GM18907 (cell line): ENCODE results near the gene ATXN2.
"Not testable (repeated sequence)": the region's sequence is repeated elsewhere in the genome, so short reads cannot be mapped to it uniquely, and the experiment has no call there.

Experiments used
- ATAC-seq: cut with Tn5 transposase; IDR thresholded peaks from one replicate; pipeline ENCODE4 v1.9.1; 2021; ENCODE audit warnings: mild to moderate bottlenecking, moderate library complexity; ENCODE audit not compliant: unreplicated experiment

The ATXN2 gene

DNA sequence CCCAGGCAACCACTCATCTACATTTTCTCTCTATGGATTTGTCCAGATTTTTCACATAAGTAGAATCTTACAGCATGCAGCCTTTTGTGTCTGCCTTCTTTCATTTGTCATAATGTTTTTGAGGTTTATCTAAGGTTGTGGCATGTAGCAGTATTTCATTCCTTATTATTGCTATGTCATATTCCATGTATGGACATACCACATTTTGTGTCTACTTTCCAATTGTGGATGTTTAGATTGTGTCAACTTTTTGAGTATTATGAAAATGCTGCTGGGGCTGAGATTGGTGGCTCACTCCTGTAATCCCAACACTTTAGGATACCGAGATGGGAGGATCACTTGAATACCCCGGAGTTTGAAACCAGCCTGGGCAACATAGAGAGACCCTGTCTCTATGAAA lies 3.2 kb upstream of the ATXN2 start:
- ATAC-seq: no peak

DNA sequence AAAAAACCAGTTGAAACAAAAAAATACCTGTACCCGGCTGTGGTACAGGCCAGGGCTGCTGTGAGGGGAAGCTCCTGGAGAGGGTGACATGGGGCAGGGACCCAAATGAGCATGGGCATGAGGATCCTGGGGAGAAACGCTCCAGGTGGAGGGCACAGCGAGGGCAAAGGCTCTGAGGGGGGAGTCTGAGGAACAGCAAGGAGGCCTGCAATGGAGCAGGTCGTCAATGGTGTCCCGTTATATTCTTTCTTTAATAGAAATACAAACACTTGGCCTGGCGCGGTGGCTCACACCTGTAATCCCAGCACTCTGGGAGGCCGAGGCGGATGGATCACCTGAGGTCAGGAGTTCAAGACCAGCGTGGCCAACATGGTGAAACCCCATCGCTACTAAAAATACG lies 1.9 kb upstream of the ATXN2 start:
- not testable (repeated sequence) for ATAC-seq

DNA sequence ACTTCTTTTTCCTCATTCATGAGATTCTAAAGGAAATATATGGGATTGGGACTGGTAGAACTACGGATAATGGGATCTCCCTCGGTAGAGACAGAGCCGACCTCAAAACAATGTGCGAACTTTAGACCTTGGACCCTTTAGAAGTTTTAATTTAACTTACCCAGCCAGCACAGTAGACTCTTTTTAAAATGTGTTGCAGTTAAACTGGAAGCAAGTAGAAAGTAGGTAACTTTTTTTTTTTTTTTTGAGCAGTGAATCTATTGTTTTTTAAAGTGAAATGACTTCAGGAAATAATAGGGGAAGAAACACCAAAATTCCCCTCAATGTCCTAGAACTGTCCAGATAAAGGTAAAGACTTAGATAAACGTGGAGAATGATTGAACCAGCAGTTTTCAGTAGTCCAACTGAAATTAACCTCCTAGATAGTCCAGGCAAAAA lies 1.1 kb upstream of the ATXN2 start:
- no peak for ATAC-seq

DNA sequence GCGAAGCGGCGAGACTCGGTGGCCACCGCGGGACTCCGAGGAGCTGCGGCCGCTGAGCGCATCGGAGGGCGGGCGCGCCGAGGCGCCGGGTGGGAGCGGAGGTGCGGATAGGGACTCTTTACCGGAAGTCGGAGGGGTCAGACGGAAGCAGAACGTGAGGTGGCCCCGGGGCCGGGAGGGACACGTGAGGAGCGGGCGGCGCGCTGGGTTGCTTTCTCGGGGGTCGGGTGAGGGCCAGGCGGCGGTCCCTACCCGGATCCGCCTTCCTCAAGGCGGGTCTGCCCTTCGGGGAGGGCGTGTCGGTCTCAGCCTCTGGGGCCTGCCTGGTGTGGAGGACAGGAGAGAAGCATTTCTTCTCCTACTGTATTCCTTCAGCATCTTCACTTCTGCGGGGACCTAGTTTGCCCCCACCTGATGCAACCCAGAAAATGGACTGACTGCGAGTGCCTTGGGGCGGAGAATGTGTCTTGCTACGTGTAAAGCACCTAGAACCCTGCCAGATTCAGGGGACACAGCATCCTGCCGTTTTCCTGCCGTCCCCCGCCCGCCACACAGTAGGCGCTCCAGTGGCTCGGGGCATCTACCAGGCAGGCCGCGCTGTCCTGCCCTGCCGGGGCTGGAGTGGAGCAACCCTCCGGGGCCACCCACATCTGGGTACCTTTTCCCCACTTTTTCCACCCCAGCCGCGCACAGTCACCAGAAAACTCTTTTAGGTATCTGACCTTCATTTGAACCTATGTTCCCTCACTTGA lies 514 bp upstream of the ATXN2 start:
- peak; percentile 74 for ATAC-seq

DNA sequence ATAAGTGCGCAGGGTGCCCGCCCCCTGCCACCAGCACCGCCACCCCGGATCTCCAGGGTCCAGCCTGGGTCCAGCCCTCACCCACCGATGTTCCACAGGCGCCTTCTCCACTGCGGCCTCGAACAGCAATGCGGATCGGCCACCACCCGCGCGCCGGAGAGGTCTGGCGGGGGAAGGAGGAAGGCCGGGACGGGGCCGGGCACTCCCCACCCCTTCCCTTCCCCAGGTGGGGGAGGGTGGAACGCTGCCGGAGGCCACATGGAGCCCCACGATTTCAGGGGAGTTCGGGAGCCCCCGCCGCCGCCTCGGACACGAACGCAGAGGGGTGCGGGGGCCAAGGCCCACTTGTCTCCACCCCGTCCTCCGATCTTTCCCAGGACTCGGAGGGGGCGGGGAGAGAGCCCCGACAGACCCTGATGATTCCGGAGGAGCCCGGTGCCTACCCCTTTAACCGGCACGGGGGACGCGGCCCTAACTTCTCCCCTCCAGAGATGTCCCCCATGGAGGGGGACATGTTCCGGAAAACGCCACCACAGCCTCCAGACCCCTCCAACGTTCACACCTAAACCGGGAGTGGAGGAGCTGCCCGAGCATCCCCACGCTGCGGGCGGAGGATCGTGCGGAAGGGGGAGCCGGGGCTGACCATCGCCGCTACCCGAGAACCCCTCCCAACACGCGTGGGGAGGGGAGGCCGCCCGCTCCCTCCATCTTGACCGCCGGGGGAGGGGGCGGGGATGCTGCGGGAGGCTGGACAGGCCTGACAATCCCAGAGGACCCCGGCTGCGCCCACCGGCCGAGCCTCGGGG lies 1.1 kb downstream of the ATXN2 start:
- peak; percentile 20 for ATAC-seq

DNA sequence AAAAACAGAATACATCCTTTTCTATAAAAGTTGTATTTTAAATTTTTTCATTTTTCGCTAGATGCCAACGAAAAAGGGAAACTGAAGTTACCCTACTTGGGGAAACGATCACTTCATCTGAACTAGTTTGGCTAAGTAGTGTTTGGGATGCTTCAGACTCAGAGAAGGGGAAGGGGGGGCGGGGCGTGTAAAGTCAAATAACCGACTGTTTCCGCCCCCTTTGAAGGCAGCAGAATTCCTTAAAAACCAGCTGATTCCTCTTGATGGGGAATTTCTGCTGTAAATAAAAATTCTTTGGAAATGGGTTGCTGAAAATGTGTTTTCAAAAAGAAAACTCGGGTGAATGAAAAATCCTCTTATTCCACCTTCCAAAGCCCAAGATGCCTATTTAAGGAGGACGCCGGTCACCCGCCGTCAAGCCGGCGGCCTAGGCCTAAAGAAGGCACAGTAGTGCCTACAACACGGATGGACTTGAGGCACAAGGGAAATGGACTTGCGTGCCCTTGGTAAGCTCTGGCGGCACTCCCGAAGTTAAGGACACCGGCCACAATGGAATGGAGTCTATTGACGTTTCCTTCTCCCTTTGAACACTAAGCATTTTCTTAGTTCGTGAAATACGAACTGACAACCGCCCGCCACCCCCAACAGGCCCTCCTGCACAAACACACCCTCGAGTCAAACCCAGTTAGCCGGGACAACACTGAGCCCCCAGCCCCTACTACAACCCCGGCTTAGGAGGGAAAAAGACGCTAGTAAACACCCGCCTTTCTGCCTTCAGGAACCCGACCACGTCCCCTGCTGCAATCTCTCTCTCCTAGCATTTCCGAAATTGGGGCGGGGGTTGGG lies 1.9 kb downstream of the ATXN2 start:
- no peak for ATAC-seq

DNA sequence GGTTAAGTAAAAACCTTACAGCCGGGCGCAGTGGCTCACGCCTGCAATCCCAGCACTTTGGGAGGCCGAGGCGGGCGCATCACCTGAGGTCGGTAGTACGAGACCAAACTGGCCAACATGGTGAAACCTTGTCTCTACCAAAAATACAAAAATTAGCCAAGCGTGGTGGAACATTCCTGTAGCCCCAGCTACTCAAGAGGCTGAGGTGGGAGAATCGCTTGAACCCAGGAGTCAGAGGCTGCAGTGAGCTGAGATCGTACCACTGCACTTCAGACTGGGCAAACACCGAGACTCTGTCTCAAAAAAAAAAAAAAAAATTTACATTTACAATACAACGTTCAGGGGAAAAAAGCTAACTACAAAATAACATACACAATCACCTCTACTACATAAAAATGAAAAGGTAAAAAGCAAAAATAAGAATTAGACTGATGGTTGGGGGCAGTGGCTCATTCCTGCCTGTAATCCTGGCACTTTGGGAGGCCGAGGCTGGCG lies 3.7 kb downstream of the ATXN2 start:
- ATAC-seq: not testable (repeated sequence)

DNA sequence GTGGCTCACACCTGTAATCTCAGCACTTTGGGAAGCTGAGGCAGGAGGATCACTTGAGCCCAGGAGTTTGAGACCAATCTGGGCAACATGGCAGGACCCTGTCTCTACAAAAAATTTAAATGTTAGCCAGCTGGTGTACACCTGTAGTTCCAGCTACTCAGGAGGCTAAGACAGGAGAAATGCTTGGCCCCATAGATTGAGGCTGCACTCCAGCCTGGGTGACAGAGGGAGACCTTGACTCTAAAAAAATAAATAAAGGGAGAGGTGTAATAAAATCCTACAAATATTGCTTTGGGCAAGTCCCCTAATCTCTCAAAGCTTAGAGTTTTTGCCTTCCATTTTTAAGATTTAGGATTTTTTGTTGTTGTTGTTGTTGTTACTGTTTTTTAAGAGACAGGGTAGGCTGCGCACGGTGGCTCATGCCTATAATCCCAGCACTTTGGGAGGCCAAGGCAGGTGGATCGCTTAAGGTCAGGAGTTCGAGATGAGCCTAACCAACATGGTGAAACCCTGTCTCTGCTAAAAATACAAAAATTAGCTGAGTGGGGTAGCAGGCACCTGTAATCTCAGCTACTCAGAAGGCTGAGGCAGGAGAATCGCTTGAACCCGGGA lies 7.6 kb downstream of the ATXN2 start:
- not testable (repeated sequence) for ATAC-seq

DNA sequence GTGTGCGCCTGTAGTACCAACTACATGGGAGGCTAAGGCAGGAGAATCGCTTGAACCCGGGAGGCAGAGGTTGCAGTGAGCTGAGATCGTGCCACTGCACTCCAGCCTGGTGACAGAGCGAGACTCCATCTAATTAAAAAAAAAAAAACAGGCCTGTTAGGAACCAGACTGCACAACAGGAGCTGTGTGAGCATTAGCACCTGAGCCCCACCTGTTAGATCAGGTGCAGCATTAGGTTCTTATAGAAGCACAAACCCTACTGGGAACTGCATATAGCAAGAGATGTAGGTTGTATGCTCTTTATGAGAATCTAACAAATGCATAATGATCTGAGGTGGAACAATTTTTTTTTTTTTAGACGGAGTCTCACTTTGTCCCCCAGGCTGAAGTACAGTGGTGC lies 8.6 kb downstream of the ATXN2 start:
- no peak for ATAC-seq

DNA sequence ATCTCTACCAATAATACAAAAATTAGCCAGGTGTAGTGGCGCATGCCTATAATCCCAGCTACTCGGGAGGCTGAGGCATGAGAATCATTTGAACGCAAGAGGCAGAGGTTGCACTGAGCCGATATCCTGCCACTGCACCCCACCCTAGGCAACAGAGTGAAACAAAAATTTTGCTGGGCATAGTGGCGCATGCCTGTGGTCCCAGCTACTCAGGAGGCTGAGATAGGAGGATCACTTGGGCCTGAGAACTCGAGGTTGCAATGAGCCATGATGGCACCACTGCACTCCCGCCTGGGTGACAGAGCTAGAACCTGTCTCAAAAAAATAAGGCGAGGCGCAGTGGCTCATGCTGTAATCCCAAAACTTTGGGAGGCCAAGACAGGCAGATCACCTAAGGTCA lies 9.5 kb downstream of the ATXN2 start:
- no peak for ATAC-seq

DNA sequence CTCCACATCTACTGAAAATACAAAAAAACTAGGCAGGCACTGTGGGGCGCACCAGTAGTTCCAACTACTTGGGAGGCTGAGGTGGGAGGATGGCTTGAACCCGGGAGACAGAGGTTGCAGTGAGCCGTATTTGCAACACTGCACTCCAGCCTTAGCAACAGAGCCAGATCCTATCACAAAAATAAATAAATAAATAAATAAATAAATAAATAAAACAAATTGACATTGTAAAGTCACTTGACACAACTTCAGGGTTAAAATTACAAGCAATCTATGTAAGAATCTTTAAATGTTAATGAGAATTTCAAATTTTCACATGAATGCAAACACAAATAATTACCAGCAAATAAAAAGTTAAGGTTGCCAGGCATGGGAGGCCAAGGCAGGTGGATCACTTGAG lies 11.1 kb downstream of the ATXN2 start:
- no peak for ATAC-seq

DNA sequence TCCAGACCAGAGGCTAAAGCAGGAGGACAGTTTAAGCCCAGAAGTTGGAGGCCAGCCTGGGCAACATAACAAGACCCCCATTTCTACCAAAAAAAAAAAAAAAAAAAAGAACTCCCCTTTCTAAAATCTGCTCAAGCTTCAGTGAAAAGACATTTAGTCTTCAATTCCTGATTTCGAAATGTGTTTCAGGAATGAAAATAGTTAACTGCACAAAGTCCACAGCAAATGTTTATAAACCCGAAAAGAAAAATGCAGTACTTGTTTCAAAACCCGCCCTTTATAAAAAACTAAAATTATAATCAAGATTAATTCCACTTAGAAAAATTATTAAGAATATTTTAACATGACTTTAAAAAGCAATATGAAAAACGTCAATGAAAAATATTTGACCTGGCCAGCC lies 12.1 kb downstream of the ATXN2 start:
- no peak for ATAC-seq

DNA sequence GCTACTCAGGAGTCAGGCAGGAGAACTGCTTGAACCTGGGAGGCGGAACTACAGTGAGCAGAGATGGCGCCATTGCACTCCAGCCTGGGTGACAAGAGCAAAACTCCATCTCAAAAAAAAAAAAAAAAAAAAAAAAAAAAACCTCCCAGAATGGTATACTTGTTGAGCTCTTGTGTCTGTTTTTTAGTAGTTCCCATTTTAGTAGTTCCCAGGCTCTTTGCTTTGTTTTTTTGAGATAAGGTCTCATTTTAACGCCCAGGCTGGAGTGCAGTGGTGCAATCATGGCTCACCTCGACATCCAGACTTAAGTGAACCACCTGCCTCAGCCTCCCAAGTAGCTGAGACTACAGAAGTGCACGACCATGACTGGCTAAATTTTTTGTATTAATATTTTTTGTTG lies 13.4 kb downstream of the ATXN2 start:
- no peak for ATAC-seq

DNA sequence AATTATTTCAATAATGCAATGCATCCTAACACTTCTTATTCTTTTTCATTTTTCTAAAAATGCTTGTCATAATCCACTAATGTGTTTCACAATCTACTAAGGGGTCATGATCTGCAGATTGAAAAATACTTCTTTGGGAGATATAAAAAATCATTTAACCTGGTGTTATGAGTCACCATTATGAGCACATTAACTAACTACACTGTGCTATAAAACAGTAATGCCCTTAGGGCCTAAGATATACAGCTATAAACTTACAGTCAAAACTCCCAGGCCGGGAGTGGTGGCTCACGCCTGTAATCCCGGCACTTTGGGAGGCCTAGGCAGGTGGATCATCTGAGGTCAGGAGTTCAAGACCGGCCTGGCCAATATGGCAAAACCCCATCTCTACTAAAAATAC lies 14.2 kb downstream of the ATXN2 start:
- no peak for ATAC-seq

DNA sequence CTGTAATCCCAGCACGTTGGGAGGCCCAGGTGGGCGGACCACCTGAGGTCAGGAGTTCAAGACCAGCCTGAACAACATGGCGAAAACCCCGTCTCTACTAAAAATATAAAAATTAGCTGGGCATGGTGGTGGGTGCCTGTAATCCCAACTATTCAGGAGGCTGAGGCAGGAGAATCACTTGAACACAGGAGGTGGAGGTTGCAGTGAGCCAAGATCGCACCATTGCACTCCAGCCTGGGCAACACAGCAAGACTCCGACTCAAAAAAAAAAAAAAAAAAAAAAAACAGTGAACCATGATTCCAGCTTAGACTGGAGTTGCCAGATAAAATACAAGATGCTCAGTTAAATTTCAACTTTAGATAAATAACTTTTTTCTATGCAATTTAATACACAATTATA lies 15.6 kb downstream of the ATXN2 start:
- ATAC-seq: not testable (repeated sequence)

DNA sequence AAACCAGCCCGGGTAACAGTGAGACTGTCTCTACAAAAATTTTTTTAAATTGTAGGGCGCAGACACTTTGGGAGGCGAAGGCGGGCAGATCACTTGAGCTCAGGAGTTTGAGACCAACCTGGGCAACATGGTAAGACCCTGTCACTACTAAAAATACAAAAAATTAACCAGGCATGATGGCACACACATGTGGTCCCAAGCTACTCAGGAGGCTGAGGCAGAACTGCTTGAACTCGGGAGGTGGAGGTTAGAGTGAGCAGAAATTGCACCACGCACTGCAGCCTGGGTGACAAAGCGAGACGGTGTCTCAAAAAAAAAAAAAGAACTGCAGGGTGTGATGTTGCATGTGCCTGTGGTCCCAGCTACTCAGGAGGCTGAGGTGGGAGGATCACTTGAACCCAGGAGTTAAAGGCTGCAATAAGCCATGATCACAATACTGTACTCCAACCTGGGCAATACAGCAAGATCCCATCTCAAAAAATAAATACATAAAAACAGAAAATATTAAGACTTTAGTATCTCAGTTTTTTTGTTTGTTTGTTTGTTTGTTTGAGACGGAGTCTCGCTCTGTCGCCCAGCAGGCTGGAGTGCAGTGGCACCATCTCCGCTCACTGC lies 16.9 kb downstream of the ATXN2 start:
- no peak for ATAC-seq

DNA sequence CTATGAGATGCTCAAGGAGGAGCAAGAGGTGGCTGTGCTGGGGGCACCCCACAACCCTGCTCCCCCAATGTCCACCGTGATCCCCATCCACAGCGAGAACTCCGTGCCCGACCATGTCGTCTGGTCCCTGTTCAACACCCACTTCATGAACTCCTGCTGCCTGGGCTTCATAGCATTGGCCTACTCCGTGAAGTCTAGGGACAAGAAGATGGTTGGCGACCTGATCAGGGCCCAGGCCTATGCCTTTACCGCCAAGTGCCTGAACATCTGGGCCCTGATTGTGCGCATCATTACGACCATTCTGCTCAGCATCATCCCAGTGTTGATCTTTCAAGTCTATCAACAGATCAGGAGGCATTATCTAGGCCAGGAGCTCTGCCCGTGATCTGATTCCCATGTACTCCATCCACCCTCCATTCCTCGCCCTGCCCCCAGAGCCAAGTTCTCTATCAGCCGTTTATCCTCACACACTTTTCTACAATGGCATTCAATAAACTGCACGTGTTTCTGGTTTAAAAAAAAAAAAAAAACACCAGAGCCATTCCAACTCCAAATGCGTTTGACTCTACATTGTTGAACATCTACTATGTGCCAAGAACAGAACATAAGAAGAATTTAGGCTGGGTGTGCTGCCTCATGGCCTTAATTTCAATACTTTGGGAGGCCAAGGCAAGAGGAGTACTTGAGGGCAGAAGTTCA lies 17.5 kb downstream of the ATXN2 start:
- no peak for ATAC-seq

DNA sequence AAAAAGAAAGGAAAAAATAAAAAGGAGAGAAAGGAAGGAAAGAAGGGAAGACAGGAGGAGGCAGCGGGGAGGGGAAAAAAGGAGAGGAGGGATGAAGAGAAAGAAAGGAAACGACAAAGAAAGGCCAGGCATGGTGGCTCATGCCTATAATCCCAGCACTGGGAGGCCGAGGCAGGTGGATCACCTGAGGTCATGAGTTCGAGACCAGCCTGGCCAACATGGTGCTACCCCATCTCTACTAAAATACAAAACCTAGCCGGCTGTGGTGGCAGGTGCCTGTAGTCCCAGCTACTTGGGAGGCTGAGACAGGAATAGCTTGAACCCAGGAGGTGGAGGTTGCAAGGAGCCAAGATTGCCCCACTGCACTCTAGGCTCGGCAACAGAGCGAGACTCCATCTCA lies 18.4 kb downstream of the ATXN2 start:
- ATAC-seq: no peak

DNA sequence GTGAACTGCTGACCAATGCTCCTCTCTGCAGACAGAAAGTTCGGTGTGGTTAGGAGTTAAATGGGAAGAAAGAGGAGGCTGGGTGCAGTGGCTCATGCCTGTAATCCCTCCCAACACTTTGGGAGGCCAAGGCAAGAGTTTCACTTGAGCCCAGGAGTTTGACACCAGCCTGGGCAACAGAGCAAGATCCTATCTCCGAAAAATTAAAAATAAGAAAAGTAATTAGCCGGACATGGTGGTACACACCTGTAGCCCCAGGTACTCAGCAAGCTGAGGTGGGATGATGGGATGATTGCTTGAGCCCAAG lies 19.0 kb downstream of the ATXN2 start:
- no peak for ATAC-seq

DNA sequence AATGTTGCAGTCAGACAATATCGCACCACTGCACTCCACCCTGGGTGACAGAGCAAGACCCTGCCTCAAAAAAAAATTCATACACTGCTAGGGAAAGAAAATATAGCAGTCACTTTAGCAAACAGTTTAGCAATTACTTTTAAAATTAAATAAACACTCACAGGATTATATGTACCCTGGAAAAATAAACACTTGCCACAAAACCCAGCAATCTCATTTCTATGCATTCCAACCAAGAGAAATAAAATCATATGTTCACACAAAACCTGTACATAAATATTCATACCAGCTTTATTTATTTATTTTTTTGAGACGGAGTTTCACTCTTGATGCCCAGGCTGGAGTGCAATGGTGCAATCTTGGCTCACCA lies 20.2 kb downstream of the ATXN2 start:
- no peak for ATAC-seq
